Left forelimb (tissue), 1 donor: ENCODE measurements around the gene ACVRL1.

ENCODE experiments used
- DNase-seq: peaks from one replicate; pipeline ENCODE4 v3.0.0-alpha.2; 2018; ENCODE audit warnings: low spot score

The ACVRL1 gene

DNA sequence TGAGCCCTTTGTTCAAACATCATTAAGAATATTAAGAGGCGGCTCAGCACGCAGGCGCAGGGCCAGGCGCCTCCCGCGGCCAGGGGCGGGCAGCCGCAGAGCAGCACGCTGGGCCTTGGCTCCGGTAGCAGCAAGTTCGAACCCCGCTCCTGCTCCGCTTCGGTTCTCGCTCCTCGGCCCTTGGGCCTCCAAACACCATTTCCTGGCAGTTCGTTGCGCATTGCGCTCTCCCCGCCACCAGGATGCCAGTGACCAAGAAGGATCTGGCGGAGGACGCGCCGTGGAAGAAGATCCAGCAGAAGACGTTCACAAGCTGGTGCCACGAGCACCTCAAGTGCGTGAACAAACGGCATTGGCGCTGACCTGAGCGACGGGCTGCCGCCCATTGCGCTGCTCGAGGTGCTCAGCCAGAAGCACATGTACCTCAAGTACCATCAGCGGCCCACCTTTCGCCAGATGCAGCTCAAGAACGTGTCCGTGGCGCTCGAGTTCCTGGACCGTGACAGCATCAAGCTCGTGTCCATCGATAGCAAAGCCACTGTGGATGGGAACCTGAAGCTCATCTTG lies 6.9 kb upstream of the ACVRL1 start:
- DNase-seq = no peak

DNA sequence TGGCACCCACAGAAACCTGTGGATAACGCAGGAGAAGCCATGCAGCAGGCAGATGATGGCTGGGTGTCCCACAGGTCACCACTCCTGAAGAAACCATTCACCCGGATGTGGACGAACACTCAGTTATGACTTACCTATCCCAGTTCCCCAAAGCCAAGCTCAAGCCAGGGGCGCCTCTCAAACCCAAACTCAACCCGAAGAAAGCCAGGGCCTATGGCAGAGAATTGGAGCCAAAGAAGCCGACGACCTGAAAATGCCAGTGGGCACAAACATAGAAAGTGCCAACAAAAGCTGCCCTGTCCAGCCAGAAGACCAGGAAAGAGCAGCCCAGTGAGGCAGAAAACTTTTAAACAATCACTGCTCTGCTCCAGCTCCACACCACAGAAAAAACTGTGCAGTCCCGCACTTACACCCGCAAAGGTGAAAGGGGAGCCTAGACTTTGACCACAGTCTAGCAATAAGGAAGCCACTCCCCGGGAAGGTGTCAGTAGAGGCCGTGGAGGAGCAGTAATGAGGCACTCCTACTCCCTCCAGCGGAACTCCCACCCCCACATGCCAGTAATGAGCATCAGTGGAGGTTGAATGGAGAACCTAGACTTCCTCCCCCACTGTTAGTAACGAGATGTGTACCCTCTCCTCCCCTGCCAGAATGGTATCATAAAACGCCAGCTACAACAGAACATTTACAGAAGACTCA lies 6.0 kb upstream of the ACVRL1 start:
- DNase-seq = no peak

DNA sequence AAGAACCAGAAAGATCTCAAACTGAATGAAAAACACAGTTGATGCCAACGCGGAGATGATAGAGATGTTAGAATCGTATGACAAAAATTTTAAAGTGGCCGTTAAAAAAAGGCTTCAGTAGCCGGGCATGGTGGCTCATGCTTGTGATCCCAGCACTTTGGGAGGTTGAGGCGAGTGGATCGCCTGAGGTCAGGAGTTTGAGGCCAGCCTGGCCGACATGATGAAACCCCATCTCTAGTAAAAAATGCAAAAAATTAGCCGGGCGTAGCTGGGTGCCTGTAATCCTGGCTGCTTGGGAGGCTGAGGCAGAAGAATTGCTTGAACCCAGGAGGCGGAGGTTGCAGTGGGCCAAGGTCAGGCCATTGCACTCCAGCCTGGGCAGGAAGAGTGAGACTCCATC lies 5.4 kb upstream of the ACVRL1 start:
- no peak for DNase-seq

DNA sequence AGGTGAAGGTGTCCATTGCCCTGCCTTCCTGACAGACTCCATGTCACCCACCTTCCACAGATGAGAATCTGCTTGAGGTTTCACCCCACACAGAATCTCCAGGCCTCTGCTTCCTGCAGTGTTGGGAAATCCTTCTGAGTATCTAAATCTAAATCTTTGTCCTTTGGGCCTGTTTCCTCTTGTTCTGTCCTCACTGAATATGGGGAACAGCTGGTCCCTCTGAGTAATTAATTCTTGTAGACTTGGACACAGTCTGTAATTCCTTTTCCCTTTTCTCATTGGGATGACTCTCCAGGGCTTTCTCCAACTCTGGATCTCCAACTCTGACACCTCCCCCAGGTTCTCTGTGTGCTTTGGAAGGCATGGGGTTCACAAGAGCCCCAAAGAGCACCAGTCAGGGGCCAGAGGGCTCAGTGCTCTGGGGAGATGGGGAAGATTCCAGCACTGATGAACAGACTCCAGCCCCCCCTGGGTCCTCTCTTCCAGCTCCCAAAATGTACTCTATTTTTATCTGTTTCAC lies 2.3 kb upstream of the ACVRL1 start:
- no peak for DNase-seq

DNA sequence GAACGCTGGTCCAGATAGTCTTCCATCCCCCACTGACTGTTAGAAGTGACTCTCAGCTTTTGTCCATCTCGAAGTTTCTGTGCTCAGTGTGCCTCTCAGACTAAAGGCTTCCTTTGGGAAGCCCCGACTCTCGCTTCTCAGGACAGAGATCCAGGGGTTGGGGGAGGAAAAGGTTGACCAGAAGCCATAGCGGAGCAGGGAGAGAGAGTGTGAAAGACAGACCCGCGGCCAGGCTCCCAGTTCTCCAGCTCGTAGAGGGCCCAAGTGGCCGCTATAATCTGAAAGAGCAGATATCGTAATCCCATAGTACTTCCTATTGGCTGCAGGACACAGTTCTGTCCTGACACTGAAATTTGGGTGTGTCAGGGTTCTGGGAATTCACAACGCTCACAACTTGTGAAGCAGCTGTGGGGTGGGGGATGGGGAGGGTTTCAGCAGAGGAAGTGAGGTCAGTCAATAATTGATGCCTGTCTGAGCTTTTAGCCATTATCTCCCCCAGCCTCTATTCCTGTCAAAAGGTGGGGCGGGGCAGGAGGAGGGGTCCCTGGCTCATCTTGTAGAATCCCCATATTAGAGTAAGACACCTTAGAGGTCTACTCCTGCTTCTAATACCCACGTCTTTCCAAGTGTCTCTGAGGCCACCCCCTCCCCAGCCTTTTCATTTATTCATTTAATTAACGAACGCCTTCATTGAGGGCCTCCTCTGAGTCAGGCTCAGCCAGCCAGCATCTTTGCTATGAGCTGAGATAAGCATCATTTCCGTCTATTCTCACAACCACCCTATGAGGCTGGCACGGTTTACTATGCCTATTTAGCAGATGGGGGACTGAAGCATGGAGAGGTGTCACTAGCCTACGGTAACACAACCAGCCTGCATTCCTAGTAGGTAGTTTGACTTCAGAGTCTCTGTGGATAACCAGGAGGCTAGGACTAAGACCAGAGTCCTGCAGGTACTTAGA lies 1.6 kb upstream of the ACVRL1 start:
- peak; percentile 86 for DNase-seq

DNA sequence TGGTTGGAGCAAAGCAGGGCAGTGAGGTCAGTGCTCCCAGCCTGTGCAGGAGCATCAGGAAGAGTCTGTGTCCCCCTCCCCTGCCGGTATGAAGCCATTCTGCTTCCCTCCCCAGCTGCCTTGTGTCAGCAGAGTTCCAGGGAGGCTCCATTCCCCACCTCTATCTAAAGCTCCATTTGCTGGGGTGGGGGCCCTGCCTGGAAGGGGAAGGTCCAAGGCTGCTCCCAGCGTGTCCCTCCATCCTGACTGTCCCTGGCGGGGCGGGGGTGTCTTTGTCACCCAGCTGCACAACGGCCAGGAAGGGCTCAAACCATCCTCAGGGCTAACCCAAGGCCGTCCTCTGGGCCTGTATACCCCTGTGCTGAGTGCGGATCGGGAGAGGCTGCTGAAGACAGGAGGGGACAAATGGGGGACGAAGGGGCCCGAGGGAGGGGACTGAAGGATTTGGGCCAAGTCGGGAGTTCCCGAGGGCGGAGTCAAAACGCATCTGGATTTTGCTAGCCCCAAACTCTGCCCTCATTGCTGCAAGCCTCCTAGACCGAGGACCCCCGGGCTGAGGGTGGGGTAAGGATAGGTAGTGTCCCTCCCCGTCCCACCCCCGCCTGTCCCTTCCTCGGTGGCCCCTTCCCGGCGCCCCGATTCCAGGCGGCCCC lies 748 bp upstream of the ACVRL1 start:
- DNase-seq = no peak

DNA sequence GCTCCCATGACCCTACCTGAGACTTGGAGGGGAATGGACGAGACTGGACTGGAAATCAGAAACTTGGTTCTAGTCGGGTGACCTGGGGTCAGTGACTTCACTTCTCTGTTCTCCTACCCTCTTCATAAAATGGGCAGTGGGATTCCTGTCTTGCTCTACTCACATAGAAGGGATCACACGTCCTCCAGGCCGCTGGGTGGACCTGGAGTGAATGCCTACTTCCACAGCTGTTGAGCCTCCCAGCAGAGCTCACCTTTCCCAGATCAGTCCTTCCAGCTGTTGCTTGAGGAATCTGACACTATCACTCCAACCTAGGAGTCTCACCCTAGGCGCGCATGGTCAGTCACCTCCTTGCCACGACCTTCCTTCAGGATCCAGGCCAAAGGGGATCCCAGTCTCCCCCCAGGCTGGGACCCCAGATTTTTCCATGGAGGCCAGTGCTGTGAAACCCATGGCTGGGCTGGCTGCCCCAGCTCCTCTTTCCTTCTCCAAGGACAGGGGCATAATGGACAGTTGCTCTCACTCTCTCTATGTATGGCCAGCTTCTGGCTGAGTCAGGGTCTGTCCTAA lies 637 bp downstream of the ACVRL1 start:
- DNase-seq = no peak

DNA sequence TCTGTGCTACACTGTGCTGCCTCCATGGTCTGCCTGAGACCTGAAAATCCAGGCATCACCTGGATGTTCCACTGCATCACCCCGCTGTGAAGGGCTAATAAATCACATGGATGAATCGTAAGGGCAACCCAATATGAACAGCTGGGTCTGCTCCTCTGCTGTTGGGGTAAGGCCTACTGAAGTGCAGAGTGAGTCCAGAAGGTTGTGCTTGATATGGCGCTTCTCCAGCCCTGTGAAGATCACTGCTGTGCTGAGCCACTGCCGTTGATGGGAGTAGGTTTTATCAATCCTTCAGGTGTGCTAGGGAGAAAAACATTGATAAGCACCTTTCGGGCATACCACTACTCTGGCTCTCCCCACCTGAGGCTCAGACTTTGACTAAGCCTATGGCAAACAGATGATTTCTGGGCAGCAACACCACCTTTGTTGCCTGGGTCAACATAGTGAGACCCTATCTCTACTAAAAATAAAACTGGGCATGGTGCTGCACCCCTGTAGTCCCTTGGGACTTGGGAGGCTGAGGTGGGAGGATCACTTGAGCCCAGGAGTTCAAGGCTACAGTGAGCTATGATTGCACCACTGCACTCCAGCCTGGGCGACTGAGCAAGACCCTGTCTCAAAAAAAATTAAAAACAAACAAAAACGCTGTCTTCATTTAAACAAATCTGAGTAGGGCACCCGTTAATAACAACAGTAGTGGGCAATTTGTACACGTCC lies 1.7 kb downstream of the ACVRL1 start:
- DNase-seq = no peak

DNA sequence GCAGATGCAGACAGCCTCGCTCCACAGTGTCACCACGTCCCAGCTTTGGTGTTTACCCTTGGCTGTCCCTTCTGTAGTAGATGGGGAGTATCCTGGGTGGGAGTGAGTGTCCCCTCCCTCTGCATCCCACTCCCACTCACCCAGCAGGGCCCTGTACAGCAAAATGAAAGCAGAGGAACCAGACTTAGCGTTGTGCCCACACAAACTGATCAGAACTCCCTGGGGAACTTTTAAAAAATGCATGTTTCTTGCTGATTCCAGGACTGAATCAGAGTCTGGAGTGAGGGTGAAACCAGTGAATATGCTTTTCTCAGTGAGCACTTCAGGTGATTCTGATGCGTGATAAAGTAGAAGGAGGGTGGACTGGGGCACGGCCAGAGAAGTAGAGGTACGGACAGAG lies 2.9 kb downstream of the ACVRL1 start:
- no peak for DNase-seq

DNA sequence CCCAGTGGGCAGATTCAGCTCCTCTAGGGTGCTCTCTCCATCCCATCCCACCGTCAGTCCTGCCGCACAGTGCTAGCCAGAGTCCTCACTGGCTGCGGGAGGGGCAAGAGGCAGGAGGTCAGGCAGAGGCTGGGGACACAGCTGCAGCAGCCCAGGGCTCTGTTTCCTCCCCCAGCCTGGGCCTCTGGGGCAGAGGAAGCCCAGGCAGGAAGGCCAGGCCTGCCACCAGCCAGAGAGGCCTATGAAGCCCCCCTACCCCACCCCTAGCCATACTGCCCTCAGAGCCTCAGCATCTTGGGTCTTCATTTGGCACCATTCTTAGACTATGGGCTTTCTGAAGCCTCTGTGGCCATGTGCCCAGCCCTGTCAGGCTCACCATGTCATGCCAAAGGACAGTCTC lies 3.4 kb downstream of the ACVRL1 start:
- DNase-seq = no peak

DNA sequence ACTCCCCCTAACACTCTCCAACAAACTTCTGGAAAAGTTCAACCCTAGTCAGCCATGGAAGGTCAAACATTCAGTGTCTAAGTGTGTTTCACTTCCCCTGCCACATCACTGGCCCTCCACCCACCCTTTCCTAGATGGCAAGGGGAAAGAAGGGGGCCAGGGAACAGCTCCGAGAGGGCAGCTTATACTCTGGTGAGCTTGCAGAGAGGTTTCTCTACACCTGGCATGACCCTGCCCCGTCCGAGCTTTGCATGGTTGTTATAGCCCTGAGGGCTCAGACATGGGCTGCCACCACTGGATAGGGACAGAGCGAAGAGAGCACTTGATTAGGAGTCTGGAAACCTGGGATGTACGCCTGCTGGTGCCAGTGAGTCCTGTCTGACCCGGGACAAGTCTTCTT lies 4.0 kb downstream of the ACVRL1 start:
- no peak for DNase-seq

DNA sequence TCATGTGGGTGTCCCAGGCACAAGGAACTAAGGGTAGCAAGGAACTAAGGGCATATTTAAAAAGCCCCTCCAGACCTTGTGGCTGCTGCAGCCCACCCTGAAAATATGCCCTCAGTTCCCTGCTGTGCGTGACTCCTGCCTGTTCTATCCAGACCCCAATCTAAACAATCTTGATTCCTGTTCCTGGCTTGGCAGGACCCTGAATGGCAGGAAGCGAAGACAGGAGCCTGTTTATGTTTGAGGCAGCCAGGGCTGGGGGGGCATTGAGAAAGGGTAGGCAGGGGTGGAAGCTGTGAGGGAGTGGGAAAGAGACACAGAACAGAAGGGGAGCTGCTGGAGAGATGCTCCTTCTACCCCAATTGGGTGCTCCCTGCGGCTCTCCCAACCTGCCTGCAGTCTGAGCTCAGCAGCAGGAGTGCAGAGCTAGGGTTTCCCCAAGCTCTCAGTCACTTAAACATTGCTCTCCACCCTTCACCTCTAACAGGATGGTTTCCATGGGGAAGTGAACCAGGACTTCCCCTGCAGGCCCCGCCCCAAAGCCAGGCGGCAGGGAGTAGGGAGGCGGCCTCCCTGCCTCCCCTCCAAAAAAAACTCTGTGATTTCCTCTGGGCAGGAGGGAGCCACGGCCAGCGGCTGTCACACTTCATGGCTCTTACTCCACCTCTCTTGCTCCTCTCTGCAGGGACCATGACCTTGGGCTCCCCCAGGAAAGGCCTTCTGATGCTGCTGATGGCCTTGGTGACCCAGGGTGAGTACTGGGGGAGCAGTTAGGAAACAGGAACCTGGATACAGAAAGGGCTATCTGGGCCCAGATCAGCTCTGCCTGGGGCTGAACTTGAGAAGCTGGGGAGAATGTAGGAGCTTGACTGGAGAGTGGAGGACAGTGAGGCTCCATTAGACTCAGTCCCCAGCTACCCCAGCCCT lies 4.7 kb downstream of the ACVRL1 start:
- DNase-seq = no peak

DNA sequence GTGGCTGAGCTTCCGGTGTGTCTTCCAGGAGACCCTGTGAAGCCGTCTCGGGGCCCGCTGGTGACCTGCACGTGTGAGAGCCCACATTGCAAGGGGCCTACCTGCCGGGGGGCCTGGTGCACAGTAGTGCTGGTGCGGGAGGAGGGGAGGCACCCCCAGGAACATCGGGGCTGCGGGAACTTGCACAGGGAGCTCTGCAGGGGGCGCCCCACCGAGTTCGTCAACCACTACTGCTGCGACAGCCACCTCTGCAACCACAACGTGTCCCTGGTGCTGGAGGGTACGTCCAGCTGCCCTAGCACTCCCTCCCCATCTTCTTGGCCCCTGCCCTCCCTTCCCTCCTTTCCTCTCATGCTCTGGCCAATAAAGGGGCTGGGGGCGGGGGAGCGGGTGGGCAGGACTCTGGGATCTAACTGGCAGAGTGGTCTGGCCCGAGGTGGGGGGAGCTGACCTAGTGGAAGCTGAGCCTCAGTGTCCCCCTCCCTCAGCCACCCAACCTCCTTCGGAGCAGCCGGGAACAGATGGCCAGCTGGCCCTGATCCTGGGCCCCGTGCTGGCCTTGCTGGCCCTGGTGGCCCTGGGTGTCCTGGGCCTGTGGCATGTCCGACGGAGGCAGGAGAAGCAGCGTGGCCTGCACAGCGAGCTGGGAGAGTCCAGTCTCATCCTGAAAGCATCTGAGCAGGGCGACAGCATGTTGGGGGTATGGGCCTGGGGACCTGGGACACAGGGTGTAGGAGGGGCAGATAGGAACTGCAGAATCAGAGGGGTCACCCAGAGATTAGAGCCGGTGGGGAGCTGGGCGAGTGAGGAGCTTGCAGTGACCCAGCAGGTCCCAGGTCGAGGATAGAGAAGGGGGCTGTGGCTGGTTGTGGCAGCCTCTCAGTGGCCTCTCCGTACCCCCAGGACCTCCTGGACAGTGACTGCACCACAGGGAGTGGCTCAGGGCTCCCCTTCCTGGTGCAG lies 6.0 kb downstream of the ACVRL1 start:
- no peak for DNase-seq

DNA sequence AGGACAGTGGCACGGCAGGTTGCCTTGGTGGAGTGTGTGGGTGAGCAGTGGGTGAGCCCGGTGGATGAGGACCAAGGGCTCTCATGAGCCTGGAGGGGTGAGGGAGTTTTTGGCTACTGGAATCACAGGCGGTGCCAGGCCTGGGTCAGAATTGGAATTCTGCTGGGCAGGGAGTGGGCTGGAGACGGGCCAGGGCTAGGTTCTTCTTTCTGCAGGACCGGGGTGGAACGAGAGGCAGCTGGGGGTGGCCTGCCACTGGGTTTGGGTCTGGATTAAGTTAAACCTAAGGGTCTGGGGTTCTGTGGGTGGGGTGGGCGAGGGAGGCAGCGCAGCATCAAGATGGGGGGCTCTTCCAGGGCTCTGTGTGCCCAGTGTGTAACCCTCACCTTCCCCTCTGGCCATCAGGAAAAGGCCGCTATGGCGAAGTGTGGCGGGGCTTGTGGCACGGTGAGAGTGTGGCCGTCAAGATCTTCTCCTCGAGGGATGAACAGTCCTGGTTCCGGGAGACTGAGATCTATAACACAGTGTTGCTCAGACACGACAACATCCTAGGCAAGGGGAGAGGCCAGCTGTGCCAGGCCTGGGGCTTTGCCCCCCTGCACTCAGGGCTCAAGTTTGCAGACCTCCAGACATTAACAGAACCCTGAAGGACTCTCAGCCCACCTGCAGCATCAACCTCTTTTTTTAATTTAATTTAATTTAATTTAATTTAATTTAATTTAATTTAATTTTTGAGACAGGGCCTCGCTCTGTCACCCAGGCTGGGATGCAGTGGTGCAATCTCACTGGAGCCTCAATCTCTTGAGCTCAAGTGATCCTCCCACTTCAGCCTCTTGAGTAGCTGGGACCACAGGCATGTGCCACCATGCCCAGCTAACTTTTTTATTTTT lies 7.0 kb downstream of the ACVRL1 start:
- no peak for DNase-seq

DNA sequence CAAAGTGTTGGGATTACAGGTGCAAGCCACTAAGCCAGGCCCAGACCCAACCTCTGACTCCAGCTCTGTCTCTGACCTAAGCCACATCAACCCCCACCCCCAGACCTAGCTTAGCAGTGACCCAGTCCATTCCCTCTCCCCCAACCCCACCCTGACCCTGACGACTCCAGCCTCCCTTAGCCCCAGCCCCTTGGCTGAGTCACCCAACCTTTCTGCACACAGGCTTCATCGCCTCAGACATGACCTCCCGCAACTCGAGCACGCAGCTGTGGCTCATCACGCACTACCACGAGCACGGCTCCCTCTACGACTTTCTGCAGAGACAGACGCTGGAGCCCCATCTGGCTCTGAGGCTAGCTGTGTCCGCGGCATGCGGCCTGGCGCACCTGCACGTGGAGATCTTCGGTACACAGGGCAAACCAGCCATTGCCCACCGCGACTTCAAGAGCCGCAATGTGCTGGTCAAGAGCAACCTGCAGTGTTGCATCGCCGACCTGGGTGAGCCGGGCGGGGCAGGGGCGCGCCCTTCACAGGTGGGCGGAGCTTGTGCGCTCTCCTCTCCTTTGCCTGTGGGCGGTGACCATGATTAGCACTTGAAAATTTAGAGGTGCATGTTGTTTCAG lies 7.8 kb downstream of the ACVRL1 start:
- no peak for DNase-seq

DNA sequence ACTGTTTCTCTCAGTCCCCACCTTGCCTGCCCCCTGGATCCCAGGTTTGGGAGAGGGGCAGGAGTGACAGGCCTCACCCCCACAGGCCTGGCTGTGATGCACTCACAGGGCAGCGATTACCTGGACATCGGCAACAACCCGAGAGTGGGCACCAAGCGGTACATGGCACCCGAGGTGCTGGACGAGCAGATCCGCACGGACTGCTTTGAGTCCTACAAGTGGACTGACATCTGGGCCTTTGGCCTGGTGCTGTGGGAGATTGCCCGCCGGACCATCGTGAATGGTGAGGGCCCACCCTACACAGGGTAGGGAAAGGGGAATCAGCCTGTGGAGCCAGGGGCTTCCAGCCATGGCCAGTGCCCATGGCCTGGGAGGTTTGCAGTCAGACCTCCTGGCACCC lies 8.6 kb downstream of the ACVRL1 start:
- no peak for DNase-seq

DNA sequence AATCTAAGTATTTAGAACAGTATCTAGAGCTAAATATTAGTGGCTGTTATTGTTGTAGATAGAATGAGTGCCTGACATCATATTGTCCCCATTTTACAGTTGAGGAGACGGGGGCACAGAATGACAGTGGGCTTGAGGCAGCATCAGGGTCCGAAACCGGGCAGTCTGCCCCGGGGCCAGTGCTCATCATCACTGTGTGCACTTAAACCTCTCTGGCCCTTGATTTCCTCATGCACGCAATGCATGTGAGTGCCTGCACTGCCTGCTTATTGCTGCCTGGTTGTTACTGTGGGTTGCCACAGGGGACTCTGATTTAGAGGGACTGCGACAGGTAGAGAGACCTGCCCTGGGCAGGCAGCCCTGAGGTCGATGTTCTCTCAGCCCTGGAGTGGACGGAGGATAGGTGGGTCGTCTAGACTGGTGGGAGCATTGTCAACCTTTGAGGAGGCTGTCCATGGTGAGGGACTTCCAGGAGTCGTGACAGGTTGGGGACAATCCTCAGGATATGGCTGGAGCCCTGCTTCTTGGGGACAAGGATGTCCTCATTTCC lies 9.8 kb downstream of the ACVRL1 start:
- no peak for DNase-seq
